GM12872 (cell line): ENCODE measurements around the gene IGFBP2.

Experiments used
- CTCF ChIP-seq: IDR thresholded peaks from 3 replicates; pipeline ENCODE4 v1.5.1; 2011; ENCODE audit warnings: low read depth, mild to moderate bottlenecking, low read length, moderate library complexity; ENCODE audit not compliant: insufficient read depth

Gene IGFBP2

GRCh38 chr2:216632952-216633615, at the start of gene IGFBP2:
Gene IGFBP2, plus strand, starts transcription at chr2:216633420. Its CDS starts 104 bp downstream, at chr2:216633524.
- TF ChIP-seq CTCF: no peak

- TF ChIP-seq CTCF: no peak
Measured at GRCh38 chr2:216583606-216584005, 49.6 kb upstream of the IGFBP2 start.

GRCh38 chr2:216584112-216584511, 49.1 kb upstream of the IGFBP2 start:
- no peak for TF ChIP-seq CTCF

- no peak for TF ChIP-seq CTCF
Measured at GRCh38 chr2:216585441-216585840, 47.8 kb upstream of the IGFBP2 start.

GRCh38 chr2:216588861-216589710, 44.1 kb upstream of the IGFBP2 start:
- TF ChIP-seq CTCF: no peak

GRCh38 chr2:216589791-216590190, 43.4 kb upstream of the IGFBP2 start:
- TF ChIP-seq CTCF: no peak

GRCh38 chr2:216590780-216591179, 42.4 kb upstream of the IGFBP2 start:
- no peak for TF ChIP-seq CTCF
